ENCODE results near the gene CDH16. TPM values are rescaled to one million over a fixed set of nuclear protein-coding genes. Genes with fewer than 3 reads are reported as not detected.

The CDH16 gene
- total RNA-seq, 1 donor from 2014 or later = 0.81 TPM

- no peak for TF ChIP-seq CTCF (conservative IDR thresholded peaks at IDR 0.05; ENCODE audit: low read depth, low read length)
- DNase-seq (ENCODE audit: low read depth) = no peak
- no peak overlapping the region for H3K4me3 ChIP-seq (ENCODE audit: low read depth, low read length)
Observed at GRCh38 chr16:66904846-66905632, 13.6 kb downstream of the CDH16 start.

GRCh38 chr16:66904428-66904845 is 14.2 kb downstream of the CDH16 start:
- TF ChIP-seq CTCF (conservative IDR thresholded peaks at IDR 0.05; ENCODE audit: low read depth, low read length) = no peak
- DNase-seq (ENCODE audit: low read depth) = no peak
- H3K4me3 ChIP-seq (ENCODE audit: low read depth, low read length) = no peak overlapping the region

GRCh38 chr16:66903544-66904427 is 14.9 kb downstream of the CDH16 start:
- H3K4me3 ChIP-seq (ENCODE audit: low read depth, low read length) = no peak overlapping the region
- no peak for DNase-seq (ENCODE audit: low read depth)
- TF ChIP-seq CTCF (conservative IDR thresholded peaks at IDR 0.05; ENCODE audit: low read depth, low read length) = no peak

- no peak overlapping the region for H3K4me3 ChIP-seq (ENCODE audit: low read depth, low read length)
- no peak for DNase-seq (ENCODE audit: low read depth)
- no peak for TF ChIP-seq CTCF (conservative IDR thresholded peaks at IDR 0.05; ENCODE audit: low read depth, low read length)
Observed at GRCh38 chr16:66902648-66903543, 15.8 kb downstream of the CDH16 start.

GRCh38 chr16:66901626-66902025 is 17.1 kb downstream of the CDH16 start:
- TF ChIP-seq CTCF (conservative IDR thresholded peaks at IDR 0.05; ENCODE audit: low read depth, low read length) = no peak
- H3K4me3 ChIP-seq (ENCODE audit: low read depth, low read length) = no peak overlapping the region
- DNase-seq (ENCODE audit: low read depth) = no peak

GRCh38 chr16:66900721-66901441 is 17.8 kb downstream of the CDH16 start:
- TF ChIP-seq CTCF (conservative IDR thresholded peaks at IDR 0.05; ENCODE audit: low read depth, low read length) = no peak
- no peak overlapping the region for H3K4me3 ChIP-seq (ENCODE audit: low read depth, low read length)
- DNase-seq (ENCODE audit: low read depth) = no peak

Data from epithelial cell of proximal tubule (primary cell).